GM12801 (cell line): Measurements from ENCODE around the gene TUBA4A.

Experiments
- TF ChIP-seq, protein P1 (sequence below): IDR thresholded peaks from one replicate; pipeline ENCODE4 v1.5.1; 2011; ENCODE audit warnings: control low read depth; ENCODE audit not compliant: insufficient read length; ENCODE audit errors: extremely low read depth

Gene TUBA4A

DNA sequence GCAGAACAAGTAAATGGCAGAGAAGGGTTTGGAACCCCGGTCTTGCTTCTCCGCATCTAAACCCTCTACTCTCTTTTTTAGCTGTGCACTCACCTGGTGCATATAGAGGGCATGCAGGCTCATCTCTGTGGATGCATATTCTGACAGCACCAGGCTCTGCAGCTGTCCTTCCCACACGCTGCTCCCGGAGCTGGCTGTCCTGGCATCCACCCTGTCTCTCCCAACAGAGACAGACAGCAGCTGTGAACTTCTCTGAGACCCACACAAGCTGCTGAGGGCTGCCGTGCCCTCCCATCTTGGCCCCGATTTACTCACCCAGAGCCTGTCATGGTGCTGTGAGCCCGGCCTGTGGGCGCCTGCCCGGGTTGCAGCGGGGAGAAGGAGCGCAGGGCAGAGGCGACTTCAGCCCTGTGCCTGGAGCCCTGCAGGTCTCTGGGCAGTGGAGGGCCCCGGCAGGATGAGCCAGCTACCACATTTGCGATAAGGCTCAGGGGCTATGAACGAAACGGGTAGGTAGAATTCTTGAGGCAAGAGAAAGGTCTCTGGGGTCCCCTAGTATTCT lies 31.7 kb downstream of the TUBA4A start:
- TF ChIP-seq, protein P1, sequence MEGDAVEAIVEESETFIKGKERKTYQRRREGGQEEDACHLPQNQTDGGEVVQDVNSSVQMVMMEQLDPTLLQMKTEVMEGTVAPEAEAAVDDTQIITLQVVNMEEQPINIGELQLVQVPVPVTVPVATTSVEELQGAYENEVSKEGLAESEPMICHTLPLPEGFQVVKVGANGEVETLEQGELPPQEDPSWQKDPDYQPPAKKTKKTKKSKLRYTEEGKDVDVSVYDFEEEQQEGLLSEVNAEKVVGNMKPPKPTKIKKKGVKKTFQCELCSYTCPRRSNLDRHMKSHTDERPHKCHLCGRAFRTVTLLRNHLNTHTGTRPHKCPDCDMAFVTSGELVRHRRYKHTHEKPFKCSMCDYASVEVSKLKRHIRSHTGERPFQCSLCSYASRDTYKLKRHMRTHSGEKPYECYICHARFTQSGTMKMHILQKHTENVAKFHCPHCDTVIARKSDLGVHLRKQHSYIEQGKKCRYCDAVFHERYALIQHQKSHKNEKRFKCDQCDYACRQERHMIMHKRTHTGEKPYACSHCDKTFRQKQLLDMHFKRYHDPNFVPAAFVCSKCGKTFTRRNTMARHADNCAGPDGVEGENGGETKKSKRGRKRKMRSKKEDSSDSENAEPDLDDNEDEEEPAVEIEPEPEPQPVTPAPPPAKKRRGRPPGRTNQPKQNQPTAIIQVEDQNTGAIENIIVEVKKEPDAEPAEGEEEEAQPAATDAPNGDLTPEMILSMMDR, result no peak

DNA sequence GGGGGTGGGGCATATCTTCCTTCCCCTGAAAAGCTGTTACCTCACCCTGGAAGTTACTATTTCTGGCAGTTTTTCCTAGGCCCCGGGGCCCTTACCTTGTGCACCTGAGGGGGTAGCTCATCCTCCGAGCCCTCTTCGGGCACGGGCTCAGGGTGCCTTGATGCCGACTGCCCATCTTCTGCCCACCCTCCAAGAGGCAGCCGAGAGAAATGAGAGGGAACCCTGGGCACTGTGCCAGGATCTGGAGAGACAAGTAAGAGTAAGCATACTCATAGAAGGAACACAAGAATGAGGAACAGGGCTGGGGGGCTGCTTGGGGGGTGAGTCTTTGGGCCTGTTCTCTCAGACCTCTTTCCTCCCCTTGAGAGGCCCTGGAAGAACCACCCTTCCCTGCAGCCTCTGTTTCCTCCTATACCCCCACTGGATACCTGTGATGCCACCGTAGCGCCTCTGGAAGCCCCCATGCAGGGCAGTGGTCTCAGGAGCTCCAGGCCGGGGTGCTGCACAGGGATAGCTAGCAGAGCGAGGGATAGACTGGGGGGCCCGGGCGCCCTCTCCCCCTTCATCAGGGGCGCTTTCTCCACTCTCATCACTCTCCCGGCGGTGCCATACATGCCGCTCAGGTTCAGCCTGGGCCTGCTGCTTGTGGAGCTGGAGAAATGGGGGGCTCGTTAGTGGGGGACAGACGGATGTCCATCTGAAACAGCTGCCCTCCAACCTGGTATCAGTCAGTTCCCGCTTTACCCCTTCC lies 32.9 kb downstream of the TUBA4A start:
- TF ChIP-seq, protein P1, result no peak

DNA sequence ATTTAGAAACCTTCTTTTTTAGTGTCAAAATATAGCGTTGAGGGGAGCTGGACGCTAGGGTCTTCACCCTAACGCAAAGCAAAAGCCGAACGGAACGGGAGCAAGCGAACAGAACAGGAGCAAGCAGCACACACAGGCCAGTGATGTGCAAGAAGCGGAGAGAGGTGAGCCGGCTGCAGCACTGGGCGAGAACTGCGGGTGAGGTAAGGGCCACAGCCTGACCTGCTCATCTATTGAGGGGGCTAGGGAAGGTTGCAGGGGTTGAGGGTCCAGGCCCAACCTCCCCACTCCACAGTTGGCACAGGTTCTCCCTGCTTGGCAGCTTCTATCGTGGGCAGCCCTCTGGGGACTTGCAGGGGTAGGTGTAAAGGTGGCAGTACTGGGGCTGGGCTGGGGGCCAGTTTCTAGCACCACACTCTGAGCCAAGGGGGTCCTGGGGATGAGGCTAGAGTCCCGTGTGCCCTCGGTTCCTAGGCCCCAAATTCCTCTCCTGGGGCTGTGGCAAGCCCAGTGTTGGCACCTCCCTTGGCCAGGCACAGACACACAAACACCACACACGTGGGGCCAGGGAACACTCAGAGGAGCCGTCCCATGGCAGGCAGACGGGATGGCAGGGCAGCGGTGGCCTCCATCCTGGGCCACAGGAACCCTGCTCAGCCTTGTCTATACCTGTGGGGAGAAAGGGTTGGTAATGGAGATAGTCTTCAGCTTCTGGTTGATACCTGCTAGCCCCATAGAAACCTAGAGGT lies 33.8 kb downstream of the TUBA4A start:
- TF ChIP-seq, protein P1, result no peak

DNA sequence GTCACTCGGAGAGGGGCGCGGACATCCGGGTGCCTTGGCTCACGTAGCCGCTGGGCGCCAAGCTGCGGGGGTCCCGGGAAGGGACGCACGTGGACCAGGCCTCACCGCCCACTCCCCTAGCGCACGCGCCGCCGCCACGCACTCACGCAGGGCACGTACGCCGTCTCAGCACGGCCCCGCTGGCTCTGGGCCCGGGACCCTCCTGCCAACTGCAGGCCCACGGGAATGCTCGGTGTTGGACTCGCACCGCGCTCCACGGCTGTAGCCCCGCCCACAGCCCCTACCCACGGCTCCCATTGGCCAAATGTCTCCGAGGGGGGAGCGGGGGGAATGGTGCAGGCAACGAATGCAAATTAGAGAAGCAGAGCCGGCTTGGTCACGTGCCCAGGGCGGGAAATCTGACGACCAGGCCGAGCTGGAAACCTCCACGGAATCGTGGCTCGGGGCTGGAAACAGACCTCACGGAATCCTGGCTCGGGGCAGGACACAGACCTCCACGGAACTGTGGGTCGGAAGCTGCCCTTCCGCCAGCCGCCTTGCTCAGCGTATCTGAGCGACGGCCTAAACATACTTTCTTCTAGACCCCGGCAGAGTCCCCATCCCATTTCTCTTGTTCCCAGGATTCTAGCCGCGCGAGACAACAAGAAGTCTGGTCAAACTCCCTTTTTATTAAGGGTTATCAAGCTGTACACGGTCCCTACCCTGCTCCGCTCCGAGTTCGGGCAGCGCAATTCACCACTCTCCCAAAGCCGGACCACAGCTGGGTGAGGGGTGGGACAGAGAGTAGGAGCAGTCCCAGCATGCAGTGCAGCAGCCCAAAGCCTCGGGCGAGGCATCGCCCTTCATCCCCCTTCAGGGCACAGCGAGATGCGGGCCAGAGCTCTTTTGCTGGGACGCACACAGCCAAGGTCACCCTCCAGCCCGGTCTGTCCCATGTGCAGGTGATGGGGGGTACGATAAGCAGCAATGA lies 34.7 kb downstream of the TUBA4A start, which contains the start of gene ABCB6:
TSS of gene ABCB6 (minus strand) at position 227 of the 970 bp plus-strand sequence. CDS start 285 bp downstream, outside the sequence.
- TF ChIP-seq, protein P1, result no peak

DNA sequence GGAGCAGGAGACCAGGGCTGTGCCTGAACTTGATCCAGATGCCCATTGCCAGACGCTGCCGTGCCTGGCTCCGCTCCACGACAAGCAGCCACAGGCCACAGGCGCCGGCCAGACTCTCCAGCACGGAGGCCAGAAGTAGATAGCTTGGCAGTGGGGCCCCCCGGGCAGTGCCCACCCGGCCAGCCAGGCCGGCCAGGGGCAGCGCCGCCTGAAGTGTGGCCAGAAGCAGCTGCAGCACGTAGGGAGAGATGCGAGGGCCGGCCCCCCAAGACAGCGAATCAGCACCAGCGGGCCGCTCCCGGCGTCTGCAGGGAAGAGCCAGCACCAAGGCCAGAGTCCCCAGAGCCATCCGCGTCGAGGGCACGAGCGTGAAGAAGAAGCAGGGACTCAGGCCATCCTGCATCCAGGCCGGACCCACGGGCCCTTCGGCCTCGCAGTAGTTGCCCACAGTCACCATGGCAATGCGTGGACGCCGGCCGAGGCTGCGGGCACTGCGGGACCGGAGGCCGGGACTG lies 35.4 kb downstream of the TUBA4A start:
- TF ChIP-seq, protein P1, result no peak

DNA sequence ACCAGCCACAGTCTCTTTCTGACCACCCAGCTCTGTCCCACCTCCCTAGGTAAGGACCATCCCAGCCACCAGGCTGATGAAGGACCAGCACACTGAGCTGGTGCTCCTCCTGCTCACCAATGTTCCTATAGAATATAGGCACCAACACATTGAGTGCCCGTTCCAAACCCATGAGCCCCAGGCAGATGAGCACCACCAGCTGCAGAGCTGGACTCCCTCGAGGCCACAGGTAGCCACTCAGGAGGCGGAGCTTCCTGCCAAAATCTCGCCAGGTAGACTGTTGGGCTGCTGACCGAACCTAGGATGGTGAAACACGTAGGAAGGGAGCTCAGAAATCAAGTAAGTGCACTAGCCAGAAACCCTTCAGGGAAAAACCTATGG lies 37.2 kb downstream of the TUBA4A start:
- TF ChIP-seq, protein P1, result no peak
